Measurements from ENCODE around the gene ANKMY1.

The ANKMY1 gene

GRCh38 chr2:240520130-240520973 is 37.4 kb downstream of the ANKMY1 start:
- no peak for DNase-seq

GRCh38 chr2:240519396-240520129 is 38.2 kb downstream of the ANKMY1 start:
- peak; percentile 37 for DNase-seq

- DNase-seq = no peak
These were observed 38.8 kb downstream of the ANKMY1 start for GRCh38 chr2:240518981-240519380.

- no peak for DNase-seq
These were observed 40.4 kb downstream of the ANKMY1 start for GRCh38 chr2:240517342-240517741.

- DNase-seq = no peak
These were observed 43.2 kb downstream of the ANKMY1 start for GRCh38 chr2:240514631-240515030.

GRCh38 chr2:240513549-240514287 is 44.1 kb downstream of the ANKMY1 start:
- DNase-seq = peak; percentile 65

- DNase-seq = no peak
These were observed 44.9 kb downstream of the ANKMY1 start for GRCh38 chr2:240512666-240513535.

- no peak for DNase-seq
These were observed 45.7 kb downstream of the ANKMY1 start for GRCh38 chr2:240512109-240512485.

GRCh38 chr2:240511351-240512108 is 46.3 kb downstream of the ANKMY1 start:
- DNase-seq = no peak

GRCh38 chr2:240510513-240511210 is 47.1 kb downstream of the ANKMY1 start:
- DNase-seq = no peak

GRCh38 chr2:240509667-240510512 is 47.9 kb downstream of the ANKMY1 start:
- no peak for DNase-seq

- no peak for DNase-seq
These were observed 48.8 kb downstream of the ANKMY1 start for GRCh38 chr2:240508832-240509545.

- no peak for DNase-seq
These were observed 50.0 kb downstream of the ANKMY1 start for GRCh38 chr2:240507778-240508251.

- no peak for DNase-seq
These were observed 50.6 kb downstream of the ANKMY1 start for GRCh38 chr2:240507060-240507777.

GRCh38 chr2:240506406-240507059 is 51.3 kb downstream of the ANKMY1 start:
- DNase-seq = no peak

GRCh38 chr2:240505910-240506309 is 51.9 kb downstream of the ANKMY1 start:
- DNase-seq = no peak

GRCh38 chr2:240503848-240504247 is 53.9 kb downstream of the ANKMY1 start:
- DNase-seq = no peak

- DNase-seq = no peak
These were observed 54.4 kb downstream of the ANKMY1 start for GRCh38 chr2:240503375-240503774.
